ENCODE data around the gene IREB2.

- TF ChIP-seq CTCF (IDR thresholded peaks at IDR 0.05), result no peak
- TF ChIP-seq POLR2A (IDR thresholded peaks at IDR 0.05), result no peak
- no peak for TF ChIP-seq EP300 (IDR thresholded peaks at IDR 0.05)
Measured at GRCh38 chr15:78477295-78477694, 39.3 kb downstream of the IREB2 start.

Measured in ovary (tissue), 3 donors.